Neural progenitor cell (in vitro differentiated cells): ENCODE results near the gene KPNA3. TPM values are rescaled to one million over a fixed set of nuclear protein-coding genes. Genes with fewer than 3 reads are reported as not detected.
A peak's percentile ranks its signal among the peaks of the same experiment; 100 is the strongest.

Source experiments
- DNase-seq: peaks from one replicate; pipeline ENCODE4 v3.0.0-alpha.2; 2016; ENCODE audit warnings: low spot score
- H2AFZ ChIP-seq: fragments of 200-600 bp; sonication (generic); replicated peaks from 2 replicates; pipeline ENCODE4 v1.6.1; 2016; ENCODE audit warnings: antibody characterized with exemption
- H3F3A ChIP-seq: fragments of 200-600 bp; sonication (generic); 2 replicates; pipeline ENCODE4 v1.6.1; 2016; ENCODE audit warnings: antibody characterized with exemption, low read depth
- H3K27ac ChIP-seq: fragments of 200-600 bp; sonication (generic); 2 replicates; pipeline ENCODE4 v1.5.1; 2016; ENCODE audit warnings: mild to moderate bottlenecking
- H3K27me3 ChIP-seq: fragments of 200-600 bp; sonication (generic); 2 replicates; pipeline ENCODE4 v1.6.1; 2016; ENCODE audit warnings: mild to moderate bottlenecking, moderate library complexity
- H3K36me3 ChIP-seq: fragments of 200-600 bp; sonication (generic); 2 replicates; pipeline ENCODE4 v1.5.1; 2016
- H3K4me1 ChIP-seq: fragments of 200-600 bp; sonication (generic); 2 replicates; pipeline ENCODE4 v1.6.1; 2016; ENCODE audit warnings: mixed run types
- H3K4me2 ChIP-seq: fragments of 200-600 bp; sonication (generic); 2 replicates; pipeline ENCODE4 v1.6.1; 2016
- H3K4me3 ChIP-seq: fragments of 200-600 bp; sonication (generic); 2 replicates; pipeline ENCODE4 v1.5.1; 2016
- H3K79me2 ChIP-seq: fragments of 200-600 bp; sonication (generic); 2 replicates; pipeline ENCODE4 v1.6.1; 2016; ENCODE audit warnings: low read depth
- H3K9ac ChIP-seq: fragments of 200-600 bp; sonication (generic); 2 replicates; pipeline ENCODE4 v1.6.1; 2016
- H3K9me3 ChIP-seq: fragments of 200-600 bp; sonication (generic); 2 replicates; pipeline ENCODE4 v1.5.1; 2016; ENCODE audit warnings: low read depth
- H4K20me1 ChIP-seq: fragments of 200-600 bp; sonication (generic); 2 replicates; pipeline ENCODE4 v1.6.1; 2016; ENCODE audit warnings: low read depth
- H3K27ac Mint-ChIP-seq: 3 replicates; pipeline ENCODE4 v1.8.0; 2021; ENCODE audit warnings: mixed read lengths
- H3K27me3 Mint-ChIP-seq: 2 replicates; pipeline ENCODE4 v1.8.0; 2022; ENCODE audit warnings: low read depth, mild to moderate bottlenecking, inconsistent platforms, moderate library complexity, mixed read lengths; ENCODE audit not compliant: insufficient read depth
- H3K36me3 Mint-ChIP-seq: 3 replicates; pipeline ENCODE4 v1.8.0; 2021; ENCODE audit warnings: mixed read lengths
- H3K4me1 Mint-ChIP-seq: 3 replicates; pipeline ENCODE4 v1.8.0; 2021; ENCODE audit warnings: mixed read lengths
- H3K4me3 Mint-ChIP-seq: 3 replicates; pipeline ENCODE4 v1.8.0; 2021; ENCODE audit warnings: mild to moderate bottlenecking, moderate library complexity, mixed read lengths
- H3K9me3 Mint-ChIP-seq: 3 replicates; pipeline ENCODE4 v1.8.0; 2020; ENCODE audit warnings: mixed read lengths
- EZH2 ChIP-seq: fragments of 200-600 bp; sonication (generic); IDR thresholded peaks from 2 replicates; pipeline ENCODE4 v1.6.1; 2017; ENCODE audit warnings: antibody characterized with exemption, mild to moderate bottlenecking, moderate library complexity
- EZH2phosphoT487 ChIP-seq: fragments of 200-600 bp; sonication (generic); IDR thresholded peaks from 2 replicates; pipeline ENCODE4 v1.6.1; 2017; ENCODE audit warnings: antibody characterized with exemption
- total RNA-seq: library from RNA; depleted of rRNA; stranded (reverse); fragments of >200 nt; gene quantifications from 2 replicates; pipeline ENCODE4 v1.2.3, GENCODE V29; 2015; ENCODE audit warnings: low replicate concordance
- TF ChIP-seq, protein P1 (sequence below): fragments of 200-600 bp; sonication (generic); IDR thresholded peaks from 2 replicates; pipeline ENCODE4 v1.5.1; 2017; ENCODE audit warnings: antibody characterized with exemption, mild to moderate bottlenecking

KPNA3 gene
- total RNA-seq, 1 donor from 2014 or later = 49.4 TPM

- peaks cover 10% of the 10 kb centered on the region for H3K27me3 Mint-ChIP-seq
- peaks cover 10% of the 10 kb centered on the region for H3K9me3 Mint-ChIP-seq
- H3K36me3 Mint-ChIP-seq = no peaks in the 10 kb centered on the region
- H3K4me3 ChIP-seq = no peak overlapping the region
- H3K9me3 ChIP-seq = no peaks in the 10 kb centered on the region
- no peak overlapping the region for H3K4me2 ChIP-seq
- H3K27ac Mint-ChIP-seq = peak overlapping the region; percentile 80
- H3K79me2 ChIP-seq = no peaks in the 10 kb centered on the region
- TF ChIP-seq EZH2 (no peak), EZH2phosphoT487 (no peak)
- TF ChIP-seq, protein P1, sequence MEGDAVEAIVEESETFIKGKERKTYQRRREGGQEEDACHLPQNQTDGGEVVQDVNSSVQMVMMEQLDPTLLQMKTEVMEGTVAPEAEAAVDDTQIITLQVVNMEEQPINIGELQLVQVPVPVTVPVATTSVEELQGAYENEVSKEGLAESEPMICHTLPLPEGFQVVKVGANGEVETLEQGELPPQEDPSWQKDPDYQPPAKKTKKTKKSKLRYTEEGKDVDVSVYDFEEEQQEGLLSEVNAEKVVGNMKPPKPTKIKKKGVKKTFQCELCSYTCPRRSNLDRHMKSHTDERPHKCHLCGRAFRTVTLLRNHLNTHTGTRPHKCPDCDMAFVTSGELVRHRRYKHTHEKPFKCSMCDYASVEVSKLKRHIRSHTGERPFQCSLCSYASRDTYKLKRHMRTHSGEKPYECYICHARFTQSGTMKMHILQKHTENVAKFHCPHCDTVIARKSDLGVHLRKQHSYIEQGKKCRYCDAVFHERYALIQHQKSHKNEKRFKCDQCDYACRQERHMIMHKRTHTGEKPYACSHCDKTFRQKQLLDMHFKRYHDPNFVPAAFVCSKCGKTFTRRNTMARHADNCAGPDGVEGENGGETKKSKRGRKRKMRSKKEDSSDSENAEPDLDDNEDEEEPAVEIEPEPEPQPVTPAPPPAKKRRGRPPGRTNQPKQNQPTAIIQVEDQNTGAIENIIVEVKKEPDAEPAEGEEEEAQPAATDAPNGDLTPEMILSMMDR = no peak
- H3K4me3 Mint-ChIP-seq = no peak overlapping the region
- DNase-seq = no peak
- H3K27me3 ChIP-seq = no peaks in the 10 kb centered on the region
- peaks cover 33% of the 10 kb centered on the region for H3K4me1 Mint-ChIP-seq
- H3K36me3 ChIP-seq = no peaks in the 10 kb centered on the region
- no peak overlapping the region for H3K9ac ChIP-seq
- no peak overlapping the region for H2AFZ ChIP-seq
- H4K20me1 ChIP-seq = no peaks in the 10 kb centered on the region
- no peak overlapping the region for H3K27ac ChIP-seq
- peaks cover 15% of the 10 kb centered on the region for H3K4me1 ChIP-seq
- H3F3A ChIP-seq = peaks cover 3% of the 10 kb centered on the region
Observed at GRCh38 chr13:49833402-49833801, 40.9 kb upstream of the KPNA3 start.

DNA sequence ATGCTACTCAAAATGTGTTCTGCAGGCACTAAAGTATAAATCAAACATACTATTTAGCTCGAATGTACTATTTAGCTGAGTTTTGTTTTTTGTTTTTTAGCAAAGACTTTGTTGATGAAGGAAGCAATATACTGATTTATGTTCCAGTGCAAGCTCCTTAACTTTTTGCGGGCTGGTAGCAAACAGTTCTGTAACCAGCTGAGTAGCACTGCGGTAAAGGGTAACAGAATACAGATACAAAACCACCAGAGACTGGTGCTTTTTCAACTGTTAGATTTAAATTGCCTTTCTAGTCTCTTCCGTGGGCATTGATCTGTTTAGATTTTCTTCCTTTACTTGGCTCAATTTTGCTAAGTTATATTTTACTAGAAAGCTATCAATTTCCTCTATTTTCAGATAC lies 39.0 kb upstream of the KPNA3 start:
- no peak for DNase-seq
- peaks cover 3% of the 10 kb centered on the region for H3K4me1 ChIP-seq
- no peaks in the 10 kb centered on the region for H3K27me3 ChIP-seq
- TF ChIP-seq EZH2 = no peak
- TF ChIP-seq EZH2phosphoT487 = no peak
- TF ChIP-seq, protein P1 = no peak
- no peak overlapping the region for H3K4me3 Mint-ChIP-seq
- H3K4me3 ChIP-seq = no peak overlapping the region
- peaks cover 17% of the 10 kb centered on the region for H3K4me1 Mint-ChIP-seq
- H3K27me3 Mint-ChIP-seq = peaks cover 10% of the 10 kb centered on the region
- H3K36me3 ChIP-seq = no peaks in the 10 kb centered on the region
- H3K36me3 Mint-ChIP-seq = no peaks in the 10 kb centered on the region
- no peaks in the 10 kb centered on the region for H4K20me1 ChIP-seq
- no peak overlapping the region for H3K9ac ChIP-seq
- H3K9me3 Mint-ChIP-seq = peaks cover 10% of the 10 kb centered on the region
- H3F3A ChIP-seq = peaks cover 3% of the 10 kb centered on the region
- no peak overlapping the region for H3K27ac Mint-ChIP-seq
- no peak overlapping the region for H2AFZ ChIP-seq
- H3K79me2 ChIP-seq = no peaks in the 10 kb centered on the region
- no peaks in the 10 kb centered on the region for H3K9me3 ChIP-seq
- no peak overlapping the region for H3K4me2 ChIP-seq
- H3K27ac ChIP-seq = no peak overlapping the region

- H3F3A ChIP-seq = no peaks in the 10 kb centered on the region
- DNase-seq = no peak
- H4K20me1 ChIP-seq = no peaks in the 10 kb centered on the region
- no peak overlapping the region for H3K9ac ChIP-seq
- H3K27ac ChIP-seq = no peak overlapping the region
- no peak overlapping the region for H3K4me3 ChIP-seq
- H3K4me1 ChIP-seq = no peaks in the 10 kb centered on the region
- H3K9me3 ChIP-seq = no peaks in the 10 kb centered on the region
- H3K27me3 Mint-ChIP-seq = peaks cover 10% of the 10 kb centered on the region
- H3K4me2 ChIP-seq = no peak overlapping the region
- no peaks in the 10 kb centered on the region for H3K36me3 Mint-ChIP-seq
- H2AFZ ChIP-seq = no peak overlapping the region
- peaks cover 13% of the 10 kb centered on the region for H3K4me1 Mint-ChIP-seq
- H3K36me3 ChIP-seq = no peaks in the 10 kb centered on the region
- H3K27ac Mint-ChIP-seq = no peak overlapping the region
- H3K79me2 ChIP-seq = no peaks in the 10 kb centered on the region
- peaks cover 10% of the 10 kb centered on the region for H3K9me3 Mint-ChIP-seq
- TF ChIP-seq, protein P1 = no peak
- TF ChIP-seq EZH2 (no peak), EZH2phosphoT487 (no peak)
- no peaks in the 10 kb centered on the region for H3K27me3 ChIP-seq
- no peak overlapping the region for H3K4me3 Mint-ChIP-seq
Observed at GRCh38 chr13:49830721-49831120, 38.2 kb upstream of the KPNA3 start.
